Subcutaneous abdominal adipose tissue (tissue), 5 donors: ENCODE results near the gene DNAJC18.

Source experiments
- H3K27ac ChIP-seq: one replicate; pipeline ENCODE4 v1.7.0; 2013; ENCODE audit warnings: low read depth, mild to moderate bottlenecking, inconsistent platforms, low read length, moderate library complexity
- H3K27me3 ChIP-seq, 5 donors: one replicate each; pipeline ENCODE4 v1.7.0; 2013; ENCODE audit warnings: low read length in 5 of 5, inconsistent platforms in 1 of 5; ENCODE audit not compliant: control insufficient read depth in 5 of 5, insufficient read depth in 4 of 5
- H3K36me3 ChIP-seq, 5 donors: one replicate each; pipeline ENCODE4 v1.7.0; 2013; ENCODE audit warnings: low read length in 5 of 5; ENCODE audit not compliant: control insufficient read depth in 5 of 5, insufficient read depth in 5 of 5
- H3K4me1 ChIP-seq, 5 donors: one replicate each; pipeline ENCODE4 v1.7.0; 2013; ENCODE audit warnings: low read length in 5 of 5, mild to moderate bottlenecking in 3 of 5, moderate library complexity in 1 of 5; ENCODE audit not compliant: control insufficient read depth in 5 of 5, insufficient read depth in 5 of 5
- H3K4me3 ChIP-seq, 5 donors: one replicate each; pipeline ENCODE4 v1.7.0; 2013; ENCODE audit warnings: low read length in 5 of 5, low read depth in 1 of 5
- H3K9ac ChIP-seq, 5 donors: one replicate each; pipeline ENCODE4 v1.7.0; 2013; ENCODE audit warnings: low read length in 5 of 5, mild to moderate bottlenecking in 4 of 5, moderate library complexity in 3 of 5
- H3K9me3 ChIP-seq, 5 donors: one replicate each; pipeline ENCODE4 v1.7.0; 2013; ENCODE audit warnings: low read length in 5 of 5; ENCODE audit not compliant: control insufficient read depth in 5 of 5
- donor health status: healthy.
- donor health status: healthy.
- donor health status: healthy.
- donor health status: healthy.
- donor health status: healthy.

The DNAJC18 gene

GRCh38 chr5:139461698-139462097 is 22.4 kb upstream of the DNAJC18 start:
- Histone ChIP-seq H3K4me3 (peak overlapping the region; percentile 22 to 71 (median 64)), H3K4me1 (peaks cover 0 to 37% (median 5%) of the 10 kb centered on the region in 5 donors), H3K27ac (peak overlapping the region; percentile 75)

GRCh38 chr5:139461176-139461575 is 21.9 kb upstream of the DNAJC18 start:
- peaks cover 0 to 37% (median 5%) of the 10 kb centered on the region in 5 donors for H3K4me1 ChIP-seq
- H3K27ac ChIP-seq, result peak overlapping the region; percentile 75
- no peaks in the 10 kb centered on the region for H3K9me3 ChIP-seq
- peak overlapping the region in 1 of 5 donors; percentile 62 for H3K9ac ChIP-seq
- H3K4me3 ChIP-seq, result peak overlapping the region in 4 of 5 donors; percentile 58 to 71 (median 67)
- H3K27me3 ChIP-seq, result no peaks in the 10 kb centered on the region
- peaks cover 0 to 15% (median 9%) of the 10 kb centered on the region in 5 donors for H3K36me3 ChIP-seq

More at GRCh38 chr5:139461698-139462097, 22.4 kb upstream of the DNAJC18 start:
- no peaks in the 10 kb centered on the region for H3K9me3 ChIP-seq
- peaks cover 0 to 12% (median 8%) of the 10 kb centered on the region in 5 donors for H3K36me3 ChIP-seq
- no peaks in the 10 kb centered on the region for H3K27me3 ChIP-seq
- peak overlapping the region in 3 of 5 donors; percentile 47 to 68 (median 62) for H3K9ac ChIP-seq

GRCh38 chr5:139460455-139460854 is 21.1 kb upstream of the DNAJC18 start:
- Histone ChIP-seq H3K4me3 (peak overlapping the region in 2 of 5 donors; percentile 17 to 70), H3K9me3 (no peaks in the 10 kb centered on the region), H3K36me3 (peaks cover 0 to 15% (median 9%) of the 10 kb centered on the region in 5 donors), H3K9ac (peak overlapping the region in 1 of 5 donors; percentile 14), H3K27me3 (no peaks in the 10 kb centered on the region), H3K27ac (peak overlapping the region; percentile 75), H3K4me1 (peaks cover 0 to 37% (median 5%) of the 10 kb centered on the region in 5 donors)

GRCh38 chr5:139459451-139459934 is 20.2 kb upstream of the DNAJC18 start:
- peak overlapping the region; percentile 75 for H3K27ac ChIP-seq
- H3K9ac ChIP-seq, result peak overlapping the region in 1 of 5 donors; percentile 41
- peaks cover 0 to 24% (median 11%) of the 10 kb centered on the region in 5 donors for H3K36me3 ChIP-seq
- H3K27me3 ChIP-seq, result no peaks in the 10 kb centered on the region
- H3K9me3 ChIP-seq, result no peaks in the 10 kb centered on the region
- peaks cover 0 to 33% (median 5%) of the 10 kb centered on the region in 5 donors for H3K4me1 ChIP-seq
- H3K4me3 ChIP-seq, result peak overlapping the region in 2 of 5 donors; percentile 7 to 13

GRCh38 chr5:139458580-139459407 is 19.5 kb upstream of the DNAJC18 start:
- peaks cover 0 to 32% (median 5%) of the 10 kb centered on the region in 5 donors for H3K4me1 ChIP-seq
- peak overlapping the region in 2 of 5 donors; percentile 7 to 13 for H3K4me3 ChIP-seq
- no peaks in the 10 kb centered on the region for H3K27me3 ChIP-seq
- peak overlapping the region; percentile 75 for H3K27ac ChIP-seq
- no peaks in the 10 kb centered on the region for H3K9me3 ChIP-seq
- peaks cover 0 to 31% (median 18%) of the 10 kb centered on the region in 5 donors for H3K36me3 ChIP-seq
- peak overlapping the region in 1 of 5 donors; percentile 41 for H3K9ac ChIP-seq

GRCh38 chr5:139457653-139458306 is 18.5 kb upstream of the DNAJC18 start:
- Histone ChIP-seq H3K27ac (no peak overlapping the region), H3K4me1 (peaks cover 0 to 26% (median 5%) of the 10 kb centered on the region in 5 donors), H3K9me3 (no peaks in the 10 kb centered on the region), H3K9ac (no peak overlapping the region), H3K27me3 (no peaks in the 10 kb centered on the region), H3K36me3 (peaks cover 0 to 34% (median 20%) of the 10 kb centered on the region in 5 donors), H3K4me3 (no peak overlapping the region)

GRCh38 chr5:139457241-139457640 is 17.9 kb upstream of the DNAJC18 start:
- Histone ChIP-seq H3K27ac (no peak overlapping the region), H3K9ac (no peak overlapping the region), H3K4me3 (no peak overlapping the region), H3K36me3 (peaks cover 0 to 35% (median 23%) of the 10 kb centered on the region in 5 donors), H3K4me1 (peaks cover 0 to 24% (median 5%) of the 10 kb centered on the region in 5 donors), H3K9me3 (no peaks in the 10 kb centered on the region), H3K27me3 (no peaks in the 10 kb centered on the region)

- no peaks in the 10 kb centered on the region for H3K9me3 ChIP-seq
- no peaks in the 10 kb centered on the region for H3K27me3 ChIP-seq
- H3K36me3 ChIP-seq, result peaks cover 0 to 40% (median 28%) of the 10 kb centered on the region in 5 donors
- no peak overlapping the region for H3K27ac ChIP-seq
- peaks cover 0 to 24% (median 5%) of the 10 kb centered on the region in 5 donors for H3K4me1 ChIP-seq
- H3K9ac ChIP-seq, result no peak overlapping the region
- no peak overlapping the region for H3K4me3 ChIP-seq
Measured at GRCh38 chr5:139456776-139457175, 17.5 kb upstream of the DNAJC18 start.

- no peaks in the 10 kb centered on the region for H3K9me3 ChIP-seq
- H3K4me1 ChIP-seq, result peaks cover 0 to 12% (median 5%) of the 10 kb centered on the region in 5 donors
- no peaks in the 10 kb centered on the region for H3K27me3 ChIP-seq
- H3K4me3 ChIP-seq, result no peak overlapping the region
- H3K9ac ChIP-seq, result no peak overlapping the region
- peaks cover 0 to 51% (median 36%) of the 10 kb centered on the region in 5 donors for H3K36me3 ChIP-seq
- H3K27ac ChIP-seq, result no peak overlapping the region
Measured at GRCh38 chr5:139454568-139455290, 15.4 kb upstream of the DNAJC18 start.
